ENCODE data around the gene PNPO.

The PNPO gene

DNA sequence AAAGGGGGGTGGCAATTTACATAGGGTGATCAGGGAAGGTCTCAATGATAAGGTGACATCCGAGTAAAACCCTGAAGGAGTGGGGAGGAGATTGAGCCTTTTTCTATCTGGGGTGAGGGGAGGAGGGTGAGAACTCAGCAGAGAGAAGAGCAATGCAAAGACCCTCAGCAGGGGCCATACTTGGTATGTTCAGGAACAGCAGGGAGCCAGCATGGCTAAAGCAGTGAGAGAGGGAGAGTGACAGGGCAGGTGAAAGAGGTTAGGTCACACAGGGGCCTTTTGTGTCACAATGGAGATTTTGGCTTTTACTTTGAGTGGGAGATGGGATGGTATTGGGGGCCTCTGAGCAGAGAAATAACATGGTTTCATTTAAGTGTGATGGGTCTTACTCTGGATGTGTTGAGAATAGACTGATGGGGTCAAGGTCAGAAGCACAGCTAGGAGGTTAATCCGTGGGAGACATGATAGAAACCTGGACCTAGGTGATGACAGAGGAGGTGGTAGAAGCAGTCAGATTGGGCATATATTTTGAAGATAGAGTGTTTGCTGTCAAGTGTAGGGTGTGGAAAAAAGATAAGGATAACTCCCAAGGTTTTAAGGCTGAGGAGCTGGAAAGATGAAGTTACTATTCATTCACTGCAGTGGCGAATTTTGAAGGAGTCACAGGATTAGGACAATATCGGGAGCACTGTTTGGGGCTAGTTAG lies 39.2 kb upstream of the PNPO start:
- H3K27me3 ChIP-seq (ENCODE audit: insufficient read depth, low read length, poor library complexity): no peaks in the 10 kb centered on the region
- no peak overlapping the region for H3K27ac ChIP-seq (ENCODE audit: low read length)
- H2AFZ ChIP-seq (ENCODE audit: low read depth, low read length): no peak overlapping the region
- no peaks in the 10 kb centered on the region for H3K9me3 ChIP-seq (ENCODE audit: insufficient read depth, low read length, severe bottlenecking)
- H3K4me3 ChIP-seq (ENCODE audit: low read depth in 1 of 2, low read length in 2 of 2): no peak overlapping the region
- ATAC-seq (ENCODE audit: insufficient read depth, low read depth) (no peak), DNase-seq (no peak)
- peaks cover 9% of the 10 kb centered on the region for H3K4me1 ChIP-seq (ENCODE audit: insufficient read depth, low read length)
- no peak overlapping the region for H3K9ac ChIP-seq (ENCODE audit: low read depth, low read length)
- H4K20me1 ChIP-seq (ENCODE audit: insufficient read depth, low read length): peaks cover 10% of the 10 kb centered on the region
- TF ChIP-seq EZH2 (IDR thresholded peaks at IDR 0.05; ENCODE audit: borderline replicate concordance, low read depth, low read length, severe bottlenecking): no peak
- TF ChIP-seq, protein P1, sequence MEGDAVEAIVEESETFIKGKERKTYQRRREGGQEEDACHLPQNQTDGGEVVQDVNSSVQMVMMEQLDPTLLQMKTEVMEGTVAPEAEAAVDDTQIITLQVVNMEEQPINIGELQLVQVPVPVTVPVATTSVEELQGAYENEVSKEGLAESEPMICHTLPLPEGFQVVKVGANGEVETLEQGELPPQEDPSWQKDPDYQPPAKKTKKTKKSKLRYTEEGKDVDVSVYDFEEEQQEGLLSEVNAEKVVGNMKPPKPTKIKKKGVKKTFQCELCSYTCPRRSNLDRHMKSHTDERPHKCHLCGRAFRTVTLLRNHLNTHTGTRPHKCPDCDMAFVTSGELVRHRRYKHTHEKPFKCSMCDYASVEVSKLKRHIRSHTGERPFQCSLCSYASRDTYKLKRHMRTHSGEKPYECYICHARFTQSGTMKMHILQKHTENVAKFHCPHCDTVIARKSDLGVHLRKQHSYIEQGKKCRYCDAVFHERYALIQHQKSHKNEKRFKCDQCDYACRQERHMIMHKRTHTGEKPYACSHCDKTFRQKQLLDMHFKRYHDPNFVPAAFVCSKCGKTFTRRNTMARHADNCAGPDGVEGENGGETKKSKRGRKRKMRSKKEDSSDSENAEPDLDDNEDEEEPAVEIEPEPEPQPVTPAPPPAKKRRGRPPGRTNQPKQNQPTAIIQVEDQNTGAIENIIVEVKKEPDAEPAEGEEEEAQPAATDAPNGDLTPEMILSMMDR (IDR thresholded peaks at IDR 0.05; ENCODE audit: borderline replicate concordance, extremely low read depth, low read length, poor library complexity, severe bottlenecking): no peak
- peaks cover 20% of the 10 kb centered on the region for H3K36me3 ChIP-seq (ENCODE audit: insufficient read depth, low read length)
- peaks cover 58% of the 10 kb centered on the region for H3K79me2 ChIP-seq (ENCODE audit: insufficient read depth, low read length)
- H3K4me2 ChIP-seq (ENCODE audit: insufficient read depth, low read length): no peak overlapping the region

- Histone ChIP-seq H3K27me3 (ENCODE audit: insufficient read depth, low read length, poor library complexity) (no peaks in the 10 kb centered on the region), H3K4me2 (ENCODE audit: insufficient read depth, low read length) (no peak overlapping the region), H2AFZ (ENCODE audit: low read depth, low read length) (no peak overlapping the region), H3K9me3 (ENCODE audit: insufficient read depth, low read length, severe bottlenecking) (no peaks in the 10 kb centered on the region), H3K27ac (ENCODE audit: low read length) (no peak overlapping the region), H4K20me1 (ENCODE audit: insufficient read depth, low read length) (peaks cover 18% of the 10 kb centered on the region), H3K4me1 (ENCODE audit: insufficient read depth, low read length) (no peaks in the 10 kb centered on the region), H3K79me2 (ENCODE audit: insufficient read depth, low read length) (peaks cover 49% of the 10 kb centered on the region), H3K4me3 (ENCODE audit: low read depth in 1 of 2, low read length in 2 of 2) (no peak overlapping the region), H3K36me3 (ENCODE audit: insufficient read depth, low read length) (peaks cover 7% of the 10 kb centered on the region), H3K9ac (ENCODE audit: low read depth, low read length) (no peak overlapping the region)
- DNase-seq (no peak), ATAC-seq (ENCODE audit: insufficient read depth, low read depth) (no peak)
- TF ChIP-seq, protein P1 (IDR thresholded peaks at IDR 0.05; ENCODE audit: borderline replicate concordance, extremely low read depth, low read length, poor library complexity, severe bottlenecking): no peak
- no peak for TF ChIP-seq EZH2 (IDR thresholded peaks at IDR 0.05; ENCODE audit: borderline replicate concordance, low read depth, low read length, severe bottlenecking)
Measured at GRCh38 chr17:47905221-47905733, 36.1 kb upstream of the PNPO start.

- Histone ChIP-seq H3K27ac (ENCODE audit: low read length) (no peak overlapping the region), H3K27me3 (ENCODE audit: insufficient read depth, low read length, poor library complexity) (no peaks in the 10 kb centered on the region), H2AFZ (ENCODE audit: low read depth, low read length) (no peak overlapping the region), H3K79me2 (ENCODE audit: insufficient read depth, low read length) (peaks cover 56% of the 10 kb centered on the region), H3K36me3 (ENCODE audit: insufficient read depth, low read length) (peaks cover 7% of the 10 kb centered on the region), H3K9me3 (ENCODE audit: insufficient read depth, low read length, severe bottlenecking) (no peaks in the 10 kb centered on the region), H3K4me2 (ENCODE audit: insufficient read depth, low read length) (no peak overlapping the region), H3K4me3 (ENCODE audit: low read depth in 1 of 2, low read length in 2 of 2) (no peak overlapping the region), H3K4me1 (ENCODE audit: insufficient read depth, low read length) (no peaks in the 10 kb centered on the region), H4K20me1 (ENCODE audit: insufficient read depth, low read length) (peaks cover 18% of the 10 kb centered on the region), H3K9ac (ENCODE audit: low read depth, low read length) (no peak overlapping the region)
- TF ChIP-seq EZH2 (IDR thresholded peaks at IDR 0.05; ENCODE audit: borderline replicate concordance, low read depth, low read length, severe bottlenecking): no peak
- TF ChIP-seq, protein P1 (IDR thresholded peaks at IDR 0.05; ENCODE audit: borderline replicate concordance, extremely low read depth, low read length, poor library complexity, severe bottlenecking): no peak
- ATAC-seq (ENCODE audit: insufficient read depth, low read depth) (no peak), DNase-seq (no peak)
Measured at GRCh38 chr17:47906443-47906842, 34.9 kb upstream of the PNPO start.
